Esophagus squamous epithelium (tissue), 4 donors: Measurements from ENCODE around the gene CD48.

Experiments used
- POLR2A ChIP-seq, 4 donors: fragments of 450-650 bp; IDR thresholded peaks; one replicate each; pipeline ENCODE4 v1.6.1; 2017; ENCODE audit warnings: antibody characterized with exemption in 4 of 4, mild to moderate bottlenecking in 4 of 4, moderate library complexity in 3 of 4
- TF ChIP-seq, protein P1 (sequence below), 6 experiments: fragments of 450-650 bp in 4 of 6; fragments of 200-600 bp in 2 of 6; sonication (generic) in 2 of 6; IDR thresholded peaks; one replicate each; pipeline ENCODE4 v1.5.1; 2016 to 2019; ENCODE audit warnings: antibody characterized with exemption in 6 of 6, mild to moderate bottlenecking in 4 of 6, moderate library complexity in 4 of 6

GRCh38 chr1:160720356-160721085, 8.9 kb upstream of the CD48 start:
- TF ChIP-seq POLR2A (IDR thresholded peaks at IDR 0.05) = no peak
- TF ChIP-seq, protein P1, sequence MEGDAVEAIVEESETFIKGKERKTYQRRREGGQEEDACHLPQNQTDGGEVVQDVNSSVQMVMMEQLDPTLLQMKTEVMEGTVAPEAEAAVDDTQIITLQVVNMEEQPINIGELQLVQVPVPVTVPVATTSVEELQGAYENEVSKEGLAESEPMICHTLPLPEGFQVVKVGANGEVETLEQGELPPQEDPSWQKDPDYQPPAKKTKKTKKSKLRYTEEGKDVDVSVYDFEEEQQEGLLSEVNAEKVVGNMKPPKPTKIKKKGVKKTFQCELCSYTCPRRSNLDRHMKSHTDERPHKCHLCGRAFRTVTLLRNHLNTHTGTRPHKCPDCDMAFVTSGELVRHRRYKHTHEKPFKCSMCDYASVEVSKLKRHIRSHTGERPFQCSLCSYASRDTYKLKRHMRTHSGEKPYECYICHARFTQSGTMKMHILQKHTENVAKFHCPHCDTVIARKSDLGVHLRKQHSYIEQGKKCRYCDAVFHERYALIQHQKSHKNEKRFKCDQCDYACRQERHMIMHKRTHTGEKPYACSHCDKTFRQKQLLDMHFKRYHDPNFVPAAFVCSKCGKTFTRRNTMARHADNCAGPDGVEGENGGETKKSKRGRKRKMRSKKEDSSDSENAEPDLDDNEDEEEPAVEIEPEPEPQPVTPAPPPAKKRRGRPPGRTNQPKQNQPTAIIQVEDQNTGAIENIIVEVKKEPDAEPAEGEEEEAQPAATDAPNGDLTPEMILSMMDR (IDR thresholded peaks at IDR 0.05) = no peak
